ENCODE data around the gene CALCR.

The CALCR gene

GRCh38 chr7:93551063-93551895 lies 23.2 kb downstream of the CALCR start:
- Histone ChIP-seq H3K9me3 (no peaks in the 10 kb centered on the region), H3K36me3 (no peaks in the 10 kb centered on the region), H3K4me3 (ENCODE audit: low read depth, low read length) (no peak overlapping the region), H3K27me3 (no peaks in the 10 kb centered on the region), H3K4me1 (no peaks in the 10 kb centered on the region)
- peak; percentile 66 for TF ChIP-seq CTCF (IDR thresholded peaks at IDR 0.05; ENCODE audit: low read depth, low read length)
- peak; percentile 22 for DNase-seq

GRCh38 chr7:93547716-93548115 lies 26.8 kb downstream of the CALCR start:
- H3K4me3 ChIP-seq (ENCODE audit: low read depth, low read length) = no peak overlapping the region
- H3K4me1 ChIP-seq = no peaks in the 10 kb centered on the region
- no peaks in the 10 kb centered on the region for H3K36me3 ChIP-seq
- no peak for TF ChIP-seq CTCF (IDR thresholded peaks at IDR 0.05; ENCODE audit: low read depth, low read length)
- no peaks in the 10 kb centered on the region for H3K27me3 ChIP-seq
- DNase-seq = no peak
- H3K9me3 ChIP-seq = no peaks in the 10 kb centered on the region

GRCh38 chr7:93544691-93545090 lies 29.8 kb downstream of the CALCR start:
- TF ChIP-seq CTCF (IDR thresholded peaks at IDR 0.05; ENCODE audit: low read depth, low read length) = no peak
- H3K27me3 ChIP-seq = no peaks in the 10 kb centered on the region
- no peak overlapping the region for H3K4me3 ChIP-seq (ENCODE audit: low read depth, low read length)
- DNase-seq = no peak
- no peaks in the 10 kb centered on the region for H3K4me1 ChIP-seq
- H3K9me3 ChIP-seq = no peaks in the 10 kb centered on the region
- no peaks in the 10 kb centered on the region for H3K36me3 ChIP-seq

- H3K27me3 ChIP-seq = no peaks in the 10 kb centered on the region
- H3K36me3 ChIP-seq = no peaks in the 10 kb centered on the region
- DNase-seq = no peak
- no peaks in the 10 kb centered on the region for H3K9me3 ChIP-seq
- no peak overlapping the region for H3K4me3 ChIP-seq (ENCODE audit: low read depth, low read length)
- no peaks in the 10 kb centered on the region for H3K4me1 ChIP-seq
- TF ChIP-seq CTCF (IDR thresholded peaks at IDR 0.05; ENCODE audit: low read depth, low read length) = no peak
Observed at GRCh38 chr7:93538061-93538460, 36.5 kb downstream of the CALCR start.

- Histone ChIP-seq H3K4me3 (ENCODE audit: low read depth, low read length) (no peak overlapping the region), H3K9me3 (no peaks in the 10 kb centered on the region), H3K27me3 (no peaks in the 10 kb centered on the region), H3K36me3 (no peaks in the 10 kb centered on the region), H3K4me1 (no peaks in the 10 kb centered on the region)
- no peak for DNase-seq
- no peak for TF ChIP-seq CTCF (IDR thresholded peaks at IDR 0.05; ENCODE audit: low read depth, low read length)
Observed at GRCh38 chr7:93535616-93536015, 38.9 kb downstream of the CALCR start.

GRCh38 chr7:93530701-93531100 lies 43.8 kb downstream of the CALCR start:
- no peaks in the 10 kb centered on the region for H3K27me3 ChIP-seq
- H3K4me1 ChIP-seq = no peaks in the 10 kb centered on the region

More at GRCh38 chr7:93530701-93531100, 43.8 kb downstream of the CALCR start:
- no peak for DNase-seq
- H3K36me3 ChIP-seq = no peaks in the 10 kb centered on the region
- no peak overlapping the region for H3K4me3 ChIP-seq (ENCODE audit: low read depth, low read length)
- no peaks in the 10 kb centered on the region for H3K9me3 ChIP-seq
- no peak for TF ChIP-seq CTCF (IDR thresholded peaks at IDR 0.05; ENCODE audit: low read depth, low read length)

Measured in BE2C (cell line).